Keratinocyte (primary cell): ENCODE results near the gene ARID3A. TPM values are rescaled to one million over a fixed set of nuclear protein-coding genes. Genes with fewer than 3 reads are reported as not detected.

Source experiments
- DNase-seq: peaks from one replicate; pipeline ENCODE4 v3.0.0-alpha.2; 2011; ENCODE audit warnings: low read depth, missing footprints, low spot score
- FAIRE-seq: peaks from 2 replicates; lab custom pipeline; 2011; peaks lifted over from hg19 to GRCh38; lab: Jason Lieb, UNC
- H2AFZ ChIP-seq: 2 replicates; pipeline ENCODE4 v1.6.0; 2012; ENCODE audit warnings: low read length, control low read depth, inconsistent platforms; ENCODE audit not compliant: control insufficient read depth
- H3K27ac ChIP-seq: 2 replicates; pipeline ENCODE4 v1.5.1; 2011; ENCODE audit warnings: low read length; ENCODE audit not compliant: control insufficient read depth, insufficient read depth
- H3K27me3 ChIP-seq: 3 replicates; pipeline ENCODE4 v1.6.0; 2011; ENCODE audit warnings: low read length; ENCODE audit not compliant: control insufficient read depth, insufficient read depth; ENCODE audit errors: extremely low read depth
- H3K36me3 ChIP-seq, 2 experiments: 2 replicates in 1 of 2; 3 replicates in 1 of 2; pipeline ENCODE4 v1.5.1; 2011; ENCODE audit warnings: low read length in 2 of 2, mild to moderate bottlenecking in 1 of 2; ENCODE audit not compliant: control insufficient read depth in 2 of 2, insufficient read depth in 2 of 2; ENCODE audit errors: extremely low read depth in 1 of 2
- H3K4me1 ChIP-seq: 3 replicates; pipeline ENCODE4 v1.5.1; 2011; ENCODE audit warnings: low read length; ENCODE audit not compliant: control insufficient read depth, insufficient read depth; ENCODE audit errors: extremely low read depth
- H3K4me2 ChIP-seq: 3 replicates; pipeline ENCODE4 v1.6.0; 2011; ENCODE audit warnings: low read depth, low read length; ENCODE audit not compliant: control insufficient read depth, insufficient read depth; ENCODE audit errors: extremely low read depth
- H3K4me3 ChIP-seq, 3 experiments: fragments of 200-600 bp in 1 of 3; sonication (generic) in 1 of 3; 2 replicates in 2 of 3; 3 replicates in 1 of 3; pipeline ENCODE4 v1.5.1; 2011 to 2016; ENCODE audit warnings: low read length in 3 of 3, mild to moderate bottlenecking in 3 of 3, control low read depth in 2 of 3, inconsistent platforms in 1 of 3, low read depth in 1 of 3, mixed read lengths in 1 of 3, mixed run types in 1 of 3, moderate library complexity in 1 of 3; ENCODE audit not compliant: control insufficient read depth in 2 of 3, insufficient read depth in 2 of 3; ENCODE audit errors: extremely low read depth in 1 of 3
- H3K79me2 ChIP-seq: 2 replicates; pipeline ENCODE4 v1.6.0; 2012; ENCODE audit warnings: low read length; ENCODE audit not compliant: control insufficient read depth, insufficient read depth
- H3K9ac ChIP-seq: 3 replicates; pipeline ENCODE4 v1.6.0; 2011; ENCODE audit warnings: low read length; ENCODE audit not compliant: control insufficient read depth, insufficient read depth; ENCODE audit errors: extremely low read depth
- H3K9me1 ChIP-seq: 3 replicates; pipeline ENCODE4 v1.6.0; 2011; ENCODE audit warnings: low read length; ENCODE audit not compliant: control insufficient read depth, insufficient read depth; ENCODE audit errors: extremely low read depth
- H3K9me3 ChIP-seq: 2 replicates; pipeline ENCODE4 v1.5.1; 2012; ENCODE audit warnings: low read depth, low read length; ENCODE audit not compliant: control insufficient read depth
- H4K20me1 ChIP-seq: 3 replicates; pipeline ENCODE4 v1.6.0; 2011; ENCODE audit warnings: low read length; ENCODE audit not compliant: control insufficient read depth, insufficient read depth; ENCODE audit errors: extremely low read depth
- CTCF ChIP-seq, 3 experiments: IDR thresholded peaks in 1 of 3; conservative IDR thresholded peaks in 1 of 3; optimal IDR thresholded peaks in 1 of 3; 2 replicates in 2 of 3; 3 replicates in 1 of 3; pipeline versions ENCODE3 to v1.5.1; 2011; ENCODE audit warnings: low read length in 3 of 3, mild to moderate bottlenecking in 3 of 3, moderate library complexity in 2 of 3, control low read depth in 1 of 3, inconsistent platforms in 1 of 3; ENCODE audit not compliant: insufficient read depth in 2 of 3; ENCODE audit errors: extremely low read depth in 1 of 3
- EZH2 ChIP-seq: IDR thresholded peaks from one replicate; pipeline ENCODE4 v1.6.1; 2012; ENCODE audit warnings: inconsistent platforms, mild to moderate bottlenecking, low read length, moderate library complexity
- dilution Hi-C: fragments of 300-500 bp; cut with MboI; formaldehyde crosslinking; loops from one replicate; pipeline ENCODE4 v1.7.0; 2020; ENCODE audit warnings: low sequenced_read_pairs; ENCODE audit not compliant: extremely low pct_ligation_motif_present
- polyA plus RNA-seq, 5 experiments: library from polyadenylated mRNA; depleted of rRNA in 3 of 5; stranded (reverse) in 3 of 5; stranded (forward) in 1 of 5; unstranded in 1 of 5; fragments of >200 nt; gene quantifications; 1 replicate in 1 of 5; 2 replicates in 3 of 5; 3 replicates in 1 of 5; pipeline versions ENCODE4 v1.2.1 to v1.2.3, GENCODE V29; 2011 to 2012; ENCODE audit warnings: missing spikeins in 2 of 5, low read depth in 1 of 5, low replicate concordance in 1 of 5

The ARID3A gene
- polyA plus RNA-seq, 1 donor (not counting 4 experiments of a cell fraction or from before 2014, with no cell fraction given) = 2.6 TPM

GRCh38 chr19:998064-998463, 72.2 kb downstream of the ARID3A start:
- H3K27me3 ChIP-seq = peaks cover 53% of the 10 kb centered on the region
- no peak overlapping the region for H3K9ac ChIP-seq
- dilution Hi-C loops = no loop called here
- peaks cover 12% of the 10 kb centered on the region for H3K4me1 ChIP-seq
- H3K79me2 ChIP-seq = no peaks in the 10 kb centered on the region
- FAIRE-seq (no peak), DNase-seq (no peak)
- no peak overlapping the region for H3K27ac ChIP-seq
- no peaks in the 10 kb centered on the region for H3K9me3 ChIP-seq
- no peaks in the 10 kb centered on the region for H3K9me1 ChIP-seq
- no peak overlapping the region for H3K4me3 ChIP-seq
- H4K20me1 ChIP-seq = peaks cover 3% of the 10 kb centered on the region
- H3K36me3 ChIP-seq = peaks cover 5 to 6% of the 10 kb centered on the region in 2 experiments
- H2AFZ ChIP-seq = no peak overlapping the region
- TF ChIP-seq CTCF (optimal IDR thresholded peaks at IDR 0.05 in 1 of 3, IDR thresholded peaks at IDR 0.05 in 1 of 3, conservative IDR thresholded peaks at IDR 0.05 in 1 of 3; ENCODE audit: extremely low read depth in 1 of 3, insufficient read depth in 2 of 3, low read length in 3 of 3) = no peak
- TF ChIP-seq EZH2 = no peak
- H3K4me2 ChIP-seq = no peak overlapping the region

GRCh38 chr19:999379-999719, 73.5 kb downstream of the ARID3A start:
- H2AFZ ChIP-seq = no peak overlapping the region
- no peak for TF ChIP-seq CTCF (optimal IDR thresholded peaks at IDR 0.05 in 1 of 3, IDR thresholded peaks at IDR 0.05 in 1 of 3, conservative IDR thresholded peaks at IDR 0.05 in 1 of 3; ENCODE audit: extremely low read depth in 1 of 3, insufficient read depth in 2 of 3, low read length in 3 of 3)
- no peak for TF ChIP-seq EZH2
- H3K4me1 ChIP-seq = peaks cover 12% of the 10 kb centered on the region
- no peak overlapping the region for H3K4me3 ChIP-seq
- H4K20me1 ChIP-seq = peaks cover 3% of the 10 kb centered on the region
- FAIRE-seq = no peak
- dilution Hi-C loops = no loop called here
- peaks cover 1 to 3% of the 10 kb centered on the region in 2 experiments for H3K36me3 ChIP-seq
- no peak overlapping the region for H3K9ac ChIP-seq
- no peak for DNase-seq
- H3K27ac ChIP-seq = no peak overlapping the region
- no peaks in the 10 kb centered on the region for H3K79me2 ChIP-seq
- H3K4me2 ChIP-seq = no peak overlapping the region
- H3K9me1 ChIP-seq = no peaks in the 10 kb centered on the region
- peaks cover 53% of the 10 kb centered on the region for H3K27me3 ChIP-seq
- no peaks in the 10 kb centered on the region for H3K9me3 ChIP-seq
